Non-pigmented ciliary epithelial cell (primary cell): ENCODE data around the gene ARID1B.

Source experiments
- DNase-seq: peaks from one replicate; pipeline ENCODE4 v3.0.0-alpha.2; 2010; ENCODE audit warnings: low read depth

ARID1B gene

GRCh38 chr6:157099912-157100593 is 322.9 kb downstream of the ARID1B start:
- DNase-seq, result no peak

GRCh38 chr6:157101166-157101565 is 324.0 kb downstream of the ARID1B start:
- no peak for DNase-seq

GRCh38 chr6:157104803-157105202 is 327.6 kb downstream of the ARID1B start:
- no peak for DNase-seq

GRCh38 chr6:157106487-157106886 is 329.3 kb downstream of the ARID1B start:
- no peak for DNase-seq

- DNase-seq, result no peak
These were observed 330.4 kb downstream of the ARID1B start for GRCh38 chr6:157107571-157107914.

GRCh38 chr6:157107915-157108651 is 330.9 kb downstream of the ARID1B start:
- DNase-seq, result peak; percentile 86

GRCh38 chr6:157108923-157109322 is 331.7 kb downstream of the ARID1B start:
- no peak for DNase-seq

- peak; percentile 49 for DNase-seq
These were observed 333.4 kb downstream of the ARID1B start for GRCh38 chr6:157110607-157111006.

GRCh38 chr6:157113389-157113788 is 336.2 kb downstream of the ARID1B start:
- DNase-seq, result no peak

GRCh38 chr6:157116426-157116825 is 339.2 kb downstream of the ARID1B start:
- no peak for DNase-seq

- DNase-seq, result no peak
These were observed 340.4 kb downstream of the ARID1B start for GRCh38 chr6:157117431-157118095.

- no peak for DNase-seq
These were observed 342.4 kb downstream of the ARID1B start for GRCh38 chr6:157119502-157120027.

- no peak for DNase-seq
These were observed 343.5 kb downstream of the ARID1B start for GRCh38 chr6:157120534-157121232.

- no peak for DNase-seq
These were observed 344.7 kb downstream of the ARID1B start for GRCh38 chr6:157121897-157122296.

- DNase-seq, result no peak
These were observed 346.1 kb downstream of the ARID1B start for GRCh38 chr6:157123234-157123633.

GRCh38 chr6:157124485-157125254 is 347.5 kb downstream of the ARID1B start:
- DNase-seq, result no peak

GRCh38 chr6:157125531-157125930 is 348.4 kb downstream of the ARID1B start:
- DNase-seq, result no peak

GRCh38 chr6:157126183-157127098 is 349.3 kb downstream of the ARID1B start:
- no peak for DNase-seq

- no peak for DNase-seq
These were observed 351.1 kb downstream of the ARID1B start for GRCh38 chr6:157128235-157128775.

GRCh38 chr6:157131250-157131649 is 354.1 kb downstream of the ARID1B start:
- DNase-seq, result no peak
